Esophagus squamous epithelium (tissue), 5 donors: Measurements from ENCODE around the gene DDIT4. TPM values are rescaled to one million over a fixed set of nuclear protein-coding genes. Genes with fewer than 3 reads are reported as not detected.
A peak's percentile ranks its signal among the peaks of the same experiment; 100 is the strongest.

ENCODE experiments used
- DNase-seq: peaks from one replicate; lab custom pipeline; 2025; lab: John Stamatoyannopoulos, UW
- H3K27ac ChIP-seq, 4 donors: fragments of 200-600 bp; sonication (generic); one replicate each; pipeline ENCODE4 v1.5.1; 2016 to 2019; ENCODE audit warnings: mild to moderate bottlenecking in 1 of 4
- H3K27me3 ChIP-seq, 4 donors: fragments of 200-600 bp; sonication (generic); 1 replicate in 3 of 4; 2 replicates in 1 of 4; pipeline versions ENCODE4 v1.5.1 to v1.6.0; 2017 to 2021; ENCODE audit warnings: antibody characterized with exemption in 1 of 4
- H3K36me3 ChIP-seq, 3 donors: fragments of 200-600 bp; sonication (generic); one replicate each; pipeline ENCODE4 v1.5.1; 2016 to 2019
- H3K4me1 ChIP-seq, 3 donors: fragments of 200-600 bp; sonication (generic); one replicate each; pipeline ENCODE4 v1.5.1; 2017 to 2019
- H3K4me3 ChIP-seq, 4 donors: fragments of 200-600 bp; sonication (generic); 1 replicate in 3 of 4; 2 replicates in 1 of 4; pipeline ENCODE4 v1.5.1; 2016 to 2019; ENCODE audit warnings: mild to moderate bottlenecking in 2 of 4, moderate library complexity in 1 of 4
- H3K9me3 ChIP-seq, 3 donors: fragments of 200-600 bp; sonication (generic); one replicate each; pipeline ENCODE4 v1.5.1; 2016 to 2019
- POLR2A ChIP-seq, 4 donors: fragments of 450-650 bp; IDR thresholded peaks; one replicate each; pipeline ENCODE4 v1.6.1; 2017; ENCODE audit warnings: antibody characterized with exemption in 4 of 4, mild to moderate bottlenecking in 4 of 4, moderate library complexity in 3 of 4
- WGBS, 2 donors: methylation state at CpG; one replicate each; pipeline ENCODE4 v1.1.5; 2018; 5-methylcytosine and 5-hydroxymethylcytosine counted together
- intact Hi-C: fragments of 100-400 bp; cut with DNase I; formaldehyde crosslinking; loops from one replicate; pipeline ENCODE4 v1.15.0; 2022
- total RNA-seq, 4 donors: library from RNA; depleted of rRNA; stranded (reverse); fragments of >200 nt; gene quantifications; one replicate each; pipeline ENCODE4 v1.1.0, GENCODE V29; 2016
- TF ChIP-seq, protein P1 (sequence below), 6 experiments: fragments of 450-650 bp in 4 of 6; fragments of 200-600 bp in 2 of 6; sonication (generic) in 2 of 6; IDR thresholded peaks; one replicate each; pipeline ENCODE4 v1.5.1; 2016 to 2019; ENCODE audit warnings: antibody characterized with exemption in 6 of 6, mild to moderate bottlenecking in 4 of 6, moderate library complexity in 4 of 6
- donor health status: DM: yes; HTN: yes; CAD: no.

DDIT4 gene
- total RNA-seq, 4 donors from 2014 or later: 49.4 to 384 (median 138) TPM

DNA sequence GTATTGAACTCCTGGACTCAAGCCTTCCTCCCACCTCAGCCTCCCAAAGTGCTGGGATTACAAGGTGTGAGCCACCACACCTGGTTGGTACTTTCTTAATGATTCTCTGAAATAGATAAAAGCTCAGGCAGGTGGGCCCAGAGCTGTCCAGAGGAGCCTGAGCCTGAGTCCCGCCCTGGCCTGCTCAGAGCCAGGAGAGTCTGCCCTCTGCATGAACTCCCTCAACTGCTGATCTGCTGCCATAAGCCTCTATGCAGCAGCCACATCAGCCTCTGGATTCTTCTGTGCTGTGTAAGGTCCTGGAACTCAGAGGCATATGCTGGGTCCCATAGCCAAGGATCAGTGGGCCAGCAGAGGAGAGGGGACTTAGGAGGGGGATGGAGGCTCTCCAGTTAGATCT lies 23.1 kb upstream of the DDIT4 start:
- no peaks in the 10 kb centered on the region for H3K27me3 ChIP-seq
- no peak overlapping the region for H3K4me3 ChIP-seq
- TF ChIP-seq POLR2A (IDR thresholded peaks at IDR 0.05): no peak
- TF ChIP-seq, protein P1, sequence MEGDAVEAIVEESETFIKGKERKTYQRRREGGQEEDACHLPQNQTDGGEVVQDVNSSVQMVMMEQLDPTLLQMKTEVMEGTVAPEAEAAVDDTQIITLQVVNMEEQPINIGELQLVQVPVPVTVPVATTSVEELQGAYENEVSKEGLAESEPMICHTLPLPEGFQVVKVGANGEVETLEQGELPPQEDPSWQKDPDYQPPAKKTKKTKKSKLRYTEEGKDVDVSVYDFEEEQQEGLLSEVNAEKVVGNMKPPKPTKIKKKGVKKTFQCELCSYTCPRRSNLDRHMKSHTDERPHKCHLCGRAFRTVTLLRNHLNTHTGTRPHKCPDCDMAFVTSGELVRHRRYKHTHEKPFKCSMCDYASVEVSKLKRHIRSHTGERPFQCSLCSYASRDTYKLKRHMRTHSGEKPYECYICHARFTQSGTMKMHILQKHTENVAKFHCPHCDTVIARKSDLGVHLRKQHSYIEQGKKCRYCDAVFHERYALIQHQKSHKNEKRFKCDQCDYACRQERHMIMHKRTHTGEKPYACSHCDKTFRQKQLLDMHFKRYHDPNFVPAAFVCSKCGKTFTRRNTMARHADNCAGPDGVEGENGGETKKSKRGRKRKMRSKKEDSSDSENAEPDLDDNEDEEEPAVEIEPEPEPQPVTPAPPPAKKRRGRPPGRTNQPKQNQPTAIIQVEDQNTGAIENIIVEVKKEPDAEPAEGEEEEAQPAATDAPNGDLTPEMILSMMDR (IDR thresholded peaks at IDR 0.05): no peak
- WGBS, 2 donors: 50 to 90% methylated on average over 1 of the region's 1 CpG
- DNase-seq: no peak
- intact Hi-C loops: no loop called here
- H3K4me1 ChIP-seq: peaks cover 71 to 100% (median 88%) of the 10 kb centered on the region in 3 donors
- H3K27ac ChIP-seq: peak overlapping the region; percentile 77 to 96 (median 90)
- H3K36me3 ChIP-seq: no peaks in the 10 kb centered on the region
- no peaks in the 10 kb centered on the region for H3K9me3 ChIP-seq

DNA sequence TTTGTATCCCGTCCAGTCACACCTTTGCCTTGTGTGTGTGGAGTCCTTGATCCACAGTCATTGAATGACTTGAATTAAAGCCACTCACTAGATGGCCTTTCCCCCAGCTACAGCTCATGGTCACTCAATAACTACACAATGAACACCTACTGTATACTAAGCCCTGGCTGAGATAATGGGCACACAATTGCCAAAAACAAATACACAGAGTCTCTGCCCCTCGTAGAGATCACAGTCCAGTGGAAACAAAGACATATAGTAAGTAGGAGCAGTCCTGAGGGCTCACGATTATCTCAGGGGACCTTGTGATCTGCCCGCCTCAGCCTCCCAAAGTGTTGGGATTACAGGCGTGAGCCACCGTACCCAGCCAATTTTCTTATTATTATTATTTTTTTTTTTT lies 22.1 kb upstream of the DDIT4 start:
- 86 to 89% methylated on average over 6 of the region's 6 CpGs for WGBS, 2 donors
- peak overlapping the region in 3 of 4 donors; percentile 54 to 96 (median 96) for H3K27ac ChIP-seq
- H3K4me3 ChIP-seq: no peak overlapping the region
- H3K9me3 ChIP-seq: no peaks in the 10 kb centered on the region
- intact Hi-C loops: no loop called here
- no peak for DNase-seq
- no peak for TF ChIP-seq POLR2A (IDR thresholded peaks at IDR 0.05)
- TF ChIP-seq, protein P1 (IDR thresholded peaks at IDR 0.05): no peak
- no peaks in the 10 kb centered on the region for H3K27me3 ChIP-seq
- H3K36me3 ChIP-seq: no peaks in the 10 kb centered on the region
- H3K4me1 ChIP-seq: peaks cover 70 to 100% (median 88%) of the 10 kb centered on the region in 3 donors

DNA sequence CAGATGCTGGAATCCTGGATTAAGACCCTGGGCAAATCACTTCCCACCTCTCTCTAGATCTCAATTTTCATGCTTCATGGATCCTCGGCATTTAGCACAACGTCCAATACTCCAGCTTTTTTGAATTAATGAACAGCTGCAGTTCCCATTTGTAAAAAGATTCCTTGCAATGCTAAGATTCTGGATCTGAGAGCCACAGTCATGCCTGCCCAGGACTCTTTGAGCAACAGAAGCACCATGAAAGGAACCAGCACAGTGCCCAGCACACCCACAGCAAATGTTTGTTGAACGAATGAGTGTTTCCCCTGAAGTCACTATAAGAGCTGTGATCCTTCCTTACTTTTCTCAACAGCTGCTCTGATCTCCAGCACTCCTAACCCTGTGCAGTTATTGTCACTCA lies 20.8 kb upstream of the DDIT4 start:
- no peak for DNase-seq
- 87 to 88% methylated on average over 3 of the region's 3 CpGs for WGBS, 2 donors
- no peak for TF ChIP-seq POLR2A (IDR thresholded peaks at IDR 0.05)
- TF ChIP-seq, protein P1 (IDR thresholded peaks at IDR 0.05): no peak
- peaks cover 65 to 100% (median 88%) of the 10 kb centered on the region in 3 donors for H3K4me1 ChIP-seq
- peak overlapping the region; percentile 38 to 96 (median 95) for H3K27ac ChIP-seq
- no peaks in the 10 kb centered on the region for H3K9me3 ChIP-seq
- no peaks in the 10 kb centered on the region for H3K27me3 ChIP-seq
- no peaks in the 10 kb centered on the region for H3K36me3 ChIP-seq
- H3K4me3 ChIP-seq: no peak overlapping the region
- intact Hi-C loops: no loop called here

DNA sequence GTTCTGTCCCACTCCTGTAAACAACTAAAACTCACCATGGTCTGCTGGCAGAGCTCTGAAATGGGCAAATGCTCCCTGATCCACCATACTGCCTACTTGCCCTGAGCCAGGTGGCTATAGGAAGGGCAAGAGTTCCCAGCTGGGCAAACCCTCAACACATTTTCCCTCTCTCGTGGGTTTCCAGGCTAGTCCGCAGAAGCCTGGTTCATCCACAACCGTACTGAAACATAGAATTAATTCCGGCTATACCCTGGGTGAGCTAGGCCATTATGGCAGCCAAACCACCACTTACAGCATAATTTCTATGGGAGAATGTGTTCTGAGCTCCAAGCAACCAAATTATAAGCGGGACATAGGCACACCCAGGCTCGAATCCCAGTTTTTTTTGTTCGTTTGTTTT lies 20.1 kb upstream of the DDIT4 start:
- H3K4me1 ChIP-seq: peaks cover 59 to 97% (median 84%) of the 10 kb centered on the region in 3 donors
- 94 to 96% methylated on average over 7 of the region's 7 CpGs for WGBS, 2 donors
- no peak overlapping the region for H3K4me3 ChIP-seq
- no peak for DNase-seq
- TF ChIP-seq POLR2A (IDR thresholded peaks at IDR 0.05): no peak
- TF ChIP-seq, protein P1 (IDR thresholded peaks at IDR 0.05): no peak
- no peaks in the 10 kb centered on the region for H3K9me3 ChIP-seq
- H3K27ac ChIP-seq: peak overlapping the region; percentile 38 to 96 (median 95)
- intact Hi-C loops: no loop called here
- H3K27me3 ChIP-seq: no peaks in the 10 kb centered on the region
- H3K36me3 ChIP-seq: no peaks in the 10 kb centered on the region

DNA sequence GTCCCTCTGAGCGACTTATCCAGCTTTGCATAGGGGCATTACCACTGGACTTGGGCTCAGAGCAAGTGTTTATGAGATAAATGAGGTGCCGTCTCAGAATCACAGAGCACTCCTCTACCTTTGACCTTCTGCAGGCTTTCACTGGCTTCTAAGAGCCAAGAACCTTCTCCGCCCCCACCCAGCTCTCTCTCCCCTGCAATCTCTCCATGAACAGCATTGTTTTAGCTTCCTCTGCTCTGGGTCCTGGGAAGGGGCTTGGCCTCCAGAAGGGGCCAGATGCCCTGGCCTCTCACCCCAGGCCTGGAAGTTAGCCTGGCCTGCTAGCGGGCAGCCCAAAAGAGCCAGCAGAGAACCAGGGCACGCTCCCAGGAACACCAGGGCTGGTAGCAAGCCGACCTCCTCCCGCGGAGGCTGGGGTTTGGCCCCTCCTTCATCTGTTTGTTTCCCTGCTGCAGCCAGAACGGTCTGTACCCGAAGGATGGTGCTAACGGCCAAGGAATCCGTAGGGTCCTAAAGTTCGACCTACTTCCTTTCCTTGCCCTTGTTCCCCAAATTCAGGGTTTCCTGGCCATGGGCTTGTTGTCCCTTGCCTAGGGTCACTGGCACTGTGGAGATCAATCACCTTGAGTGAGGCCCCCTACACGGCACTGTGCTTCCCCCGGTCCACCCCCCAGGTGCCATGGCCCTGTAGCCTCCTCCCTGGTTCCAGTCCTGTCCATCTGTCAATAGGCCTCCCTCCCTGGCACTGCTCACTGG lies 18.7 kb upstream of the DDIT4 start:
- H3K27me3 ChIP-seq: no peaks in the 10 kb centered on the region
- intact Hi-C loops: no loop called here
- peak overlapping the region; percentile 83 to 96 (median 95) for H3K27ac ChIP-seq
- no peak for DNase-seq
- peaks cover 52 to 97% (median 84%) of the 10 kb centered on the region in 3 donors for H3K4me1 ChIP-seq
- H3K9me3 ChIP-seq: no peaks in the 10 kb centered on the region
- peak overlapping the region in 2 of 4 donors; percentile 7 to 34 for H3K4me3 ChIP-seq
- WGBS, 2 donors: 21 to 44% methylated on average over 5 to 6 of the region's 15 CpGs
- no peaks in the 10 kb centered on the region for H3K36me3 ChIP-seq
- TF ChIP-seq, protein P1 (IDR thresholded peaks at IDR 0.05): no peak
- peak in 1 of 4 donors; percentile 74 for TF ChIP-seq POLR2A (IDR thresholded peaks at IDR 0.05)
